Neural crest cell (in vitro differentiated cells): ENCODE measurements around the gene RRP7A. TPM values are rescaled to one million over a fixed set of nuclear protein-coding genes. Genes with fewer than 3 reads are reported as not detected.
"Not testable (repeated sequence)": the region's sequence is repeated elsewhere in the genome, so short reads cannot be mapped to it uniquely, and the experiment has no call there.

ENCODE experiments used
- DNase-seq: peaks from one replicate; pipeline ENCODE4 v3.0.0; 2021; ENCODE audit warnings: low read depth, mixed read lengths, low spot score
- H3K27ac Mint-ChIP-seq: one replicate; pipeline ENCODE4 v1.8.0; 2021; ENCODE audit warnings: mild to moderate bottlenecking, mixed read lengths; ENCODE audit not compliant: unreplicated experiment
- H3K27me3 Mint-ChIP-seq: 2 replicates; pipeline ENCODE4 v1.8.0; 2021; ENCODE audit warnings: low read depth, mild to moderate bottlenecking, mixed read lengths
- H3K36me3 Mint-ChIP-seq: 2 replicates; pipeline ENCODE4 v1.8.0; 2021; ENCODE audit warnings: low read depth, mild to moderate bottlenecking, mixed read lengths
- H3K4me1 Mint-ChIP-seq: 2 replicates; pipeline ENCODE4 v1.8.0; 2021; ENCODE audit warnings: mixed read lengths
- H3K4me3 Mint-ChIP-seq: one replicate; pipeline ENCODE4 v1.8.0; 2021; ENCODE audit warnings: mild to moderate bottlenecking, mixed read lengths
- H3K9me3 Mint-ChIP-seq: 2 replicates; pipeline ENCODE4 v1.8.0; 2021; ENCODE audit warnings: mixed read lengths
- long read RNA-seq: library from polyadenylated mRNA; unstranded; transcript quantifications from one replicate; pipeline ENCODE4 v2.0.0, GENCODE V29; 2020
- total RNA-seq: library from RNA; stranded (reverse); gene quantifications from 2 replicates; pipeline ENCODE4 v1.2.1, GENCODE V29; 2021
- TF ChIP-seq, protein P1 (sequence below): fragments of 200-600 bp; sonication (generic); conservative IDR thresholded peaks from 2 replicates; pipeline ENCODE4 v1.5.0; 2021; ENCODE audit warnings: antibody characterized with exemption, mild to moderate bottlenecking

The RRP7A gene, protein sequence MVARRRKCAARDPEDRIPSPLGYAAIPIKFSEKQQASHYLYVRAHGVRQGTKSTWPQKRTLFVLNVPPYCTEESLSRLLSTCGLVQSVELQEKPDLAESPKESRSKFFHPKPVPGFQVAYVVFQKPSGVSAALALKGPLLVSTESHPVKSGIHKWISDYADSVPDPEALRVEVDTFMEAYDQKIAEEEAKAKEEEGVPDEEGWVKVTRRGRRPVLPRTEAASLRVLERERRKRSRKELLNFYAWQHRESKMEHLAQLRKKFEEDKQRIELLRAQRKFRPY
- 78.0 and 78.2 TPM in 2 replicates for total RNA-seq
- long read RNA-seq, transcript RRP7A-201 (7 exons, 3,801 nt) = major isoform, 98 of 115 reads
- long read RNA-seq, partial matches to known transcripts = 2 of 115 reads
- long read RNA-seq, other reads (novel, unspliced or antisense) = 15 of 115 reads

DNA sequence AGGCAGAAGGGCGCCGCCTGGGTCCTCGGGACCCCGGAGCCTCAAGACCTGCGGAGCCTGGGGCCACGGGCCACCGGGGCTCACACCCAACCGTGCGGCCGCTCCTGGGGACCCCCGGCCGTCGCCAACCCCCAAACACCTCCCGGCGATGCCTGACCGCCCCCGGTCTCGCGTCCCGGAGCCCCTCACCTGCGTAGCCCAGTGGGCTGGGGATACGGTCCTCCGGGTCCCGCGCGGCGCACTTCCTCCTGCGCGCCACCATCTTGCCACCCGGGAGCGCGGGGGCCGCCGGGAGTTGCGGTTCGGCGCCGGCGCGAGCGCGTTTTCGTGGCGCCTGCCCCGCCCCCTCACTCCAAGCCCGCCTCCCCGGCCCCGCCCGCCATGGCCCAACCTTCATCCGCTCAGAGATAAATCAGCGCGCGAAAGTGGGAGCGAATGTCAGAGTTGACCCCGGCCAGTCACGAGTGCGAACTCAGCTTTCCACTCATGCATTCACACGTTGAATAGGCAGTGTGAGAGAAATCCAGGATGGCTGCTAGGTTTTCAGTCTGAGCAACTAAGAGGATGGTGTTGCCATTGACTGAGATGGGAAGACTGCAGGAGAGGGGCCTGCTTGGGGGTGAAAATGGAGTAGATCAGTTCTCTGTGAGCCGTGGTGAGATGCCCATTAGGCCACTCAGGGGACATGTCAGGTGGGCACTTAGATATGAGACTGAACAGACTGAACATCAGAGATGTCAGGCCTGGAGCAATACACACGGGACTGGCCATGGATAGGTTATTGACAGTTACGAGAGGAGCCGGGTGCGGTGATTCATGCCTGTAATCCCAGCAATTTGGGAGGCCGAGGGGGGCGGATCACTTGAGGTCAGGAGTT is at the start of gene RRP7A:
Gene RRP7A, minus strand, starts transcription at position 272 of the 877 bp plus-strand sequence. Its CDS starts 10 bp downstream, at position 262.
- peak within 1 kb of the TSS; percentile 91 for H3K4me3 Mint-ChIP-seq
- H3K27me3 Mint-ChIP-seq = no peaks in the 10 kb centered on the region
- no peaks in the 10 kb centered on the region for H3K36me3 Mint-ChIP-seq
- DNase-seq = peak; percentile 76
- TF ChIP-seq, protein P1, sequence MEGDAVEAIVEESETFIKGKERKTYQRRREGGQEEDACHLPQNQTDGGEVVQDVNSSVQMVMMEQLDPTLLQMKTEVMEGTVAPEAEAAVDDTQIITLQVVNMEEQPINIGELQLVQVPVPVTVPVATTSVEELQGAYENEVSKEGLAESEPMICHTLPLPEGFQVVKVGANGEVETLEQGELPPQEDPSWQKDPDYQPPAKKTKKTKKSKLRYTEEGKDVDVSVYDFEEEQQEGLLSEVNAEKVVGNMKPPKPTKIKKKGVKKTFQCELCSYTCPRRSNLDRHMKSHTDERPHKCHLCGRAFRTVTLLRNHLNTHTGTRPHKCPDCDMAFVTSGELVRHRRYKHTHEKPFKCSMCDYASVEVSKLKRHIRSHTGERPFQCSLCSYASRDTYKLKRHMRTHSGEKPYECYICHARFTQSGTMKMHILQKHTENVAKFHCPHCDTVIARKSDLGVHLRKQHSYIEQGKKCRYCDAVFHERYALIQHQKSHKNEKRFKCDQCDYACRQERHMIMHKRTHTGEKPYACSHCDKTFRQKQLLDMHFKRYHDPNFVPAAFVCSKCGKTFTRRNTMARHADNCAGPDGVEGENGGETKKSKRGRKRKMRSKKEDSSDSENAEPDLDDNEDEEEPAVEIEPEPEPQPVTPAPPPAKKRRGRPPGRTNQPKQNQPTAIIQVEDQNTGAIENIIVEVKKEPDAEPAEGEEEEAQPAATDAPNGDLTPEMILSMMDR = no peak
- H3K4me1 Mint-ChIP-seq = peaks cover 15% of the 10 kb centered on the region
- H3K9me3 Mint-ChIP-seq = no peaks in the 10 kb centered on the region
- peak within 1 kb of the TSS; percentile 96 for H3K27ac Mint-ChIP-seq

DNA sequence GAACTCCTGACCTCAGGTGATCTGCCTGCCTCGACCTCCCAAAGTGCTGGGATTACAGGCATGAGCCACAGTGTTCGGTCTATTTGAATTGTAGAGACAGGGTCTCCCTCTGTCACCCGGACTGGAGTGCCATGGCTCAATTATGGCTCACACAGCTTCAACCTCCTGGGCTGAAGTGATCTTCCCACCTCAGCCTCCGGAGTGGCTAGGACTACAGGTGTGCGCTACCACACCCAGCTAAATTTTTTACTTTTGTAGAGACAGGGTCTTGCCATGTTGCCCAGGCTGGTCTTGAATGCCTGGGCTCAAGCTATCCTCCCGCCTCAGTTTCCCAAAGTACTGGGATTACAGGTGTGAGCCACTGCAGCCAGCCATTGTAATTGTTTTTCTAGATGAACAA is 48.4 kb upstream of the RRP7A start:
- not testable (repeated sequence) for H3K27me3 Mint-ChIP-seq, H3K36me3 Mint-ChIP-seq, DNase-seq, H3K27ac Mint-ChIP-seq, H3K9me3 Mint-ChIP-seq, H3K4me3 Mint-ChIP-seq, H3K4me1 Mint-ChIP-seq

- Mint-ChIP-seq H3K9me3 (no peaks in the 10 kb centered on the region), H3K27me3 (peaks cover 5% of the 10 kb centered on the region), H3K27ac (no peak overlapping the region), H3K4me1 (peaks cover 14% of the 10 kb centered on the region), H3K36me3 (peaks cover 4% of the 10 kb centered on the region), H3K4me3 (peak overlapping the region; percentile 40)
- TF ChIP-seq, protein P1 = no peak
- no peak for DNase-seq
Measured at GRCh38 chr22:42565956-42566355, 46.4 kb upstream of the RRP7A start.

DNA sequence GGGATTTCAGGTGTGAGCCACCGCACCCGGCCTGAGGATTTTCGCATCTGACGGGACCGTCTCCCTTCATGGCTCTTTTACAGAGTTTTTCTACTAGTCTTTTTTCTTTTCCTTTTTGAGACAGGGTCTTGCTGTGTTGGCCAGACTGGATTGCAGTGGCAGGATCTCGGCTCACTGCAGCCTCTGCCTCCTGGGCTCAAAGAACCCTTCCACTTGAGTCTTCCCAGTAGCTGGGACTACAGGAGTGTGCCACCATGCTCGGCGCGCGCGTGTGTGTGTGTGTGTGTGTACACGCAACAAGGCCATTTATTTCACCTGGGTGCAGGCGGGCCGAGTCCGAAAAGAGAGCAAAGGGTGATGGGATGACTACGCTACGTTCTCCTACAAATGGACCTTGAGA is 45.1 kb upstream of the RRP7A start:
- H3K27ac Mint-ChIP-seq = no peak overlapping the region
- H3K9me3 Mint-ChIP-seq = no peaks in the 10 kb centered on the region
- peaks cover 6% of the 10 kb centered on the region for H3K27me3 Mint-ChIP-seq
- H3K4me1 Mint-ChIP-seq = peaks cover 18% of the 10 kb centered on the region
- TF ChIP-seq, protein P1 = no peak
- DNase-seq = no peak
- no peaks in the 10 kb centered on the region for H3K36me3 Mint-ChIP-seq
- no peak overlapping the region for H3K4me3 Mint-ChIP-seq

DNA sequence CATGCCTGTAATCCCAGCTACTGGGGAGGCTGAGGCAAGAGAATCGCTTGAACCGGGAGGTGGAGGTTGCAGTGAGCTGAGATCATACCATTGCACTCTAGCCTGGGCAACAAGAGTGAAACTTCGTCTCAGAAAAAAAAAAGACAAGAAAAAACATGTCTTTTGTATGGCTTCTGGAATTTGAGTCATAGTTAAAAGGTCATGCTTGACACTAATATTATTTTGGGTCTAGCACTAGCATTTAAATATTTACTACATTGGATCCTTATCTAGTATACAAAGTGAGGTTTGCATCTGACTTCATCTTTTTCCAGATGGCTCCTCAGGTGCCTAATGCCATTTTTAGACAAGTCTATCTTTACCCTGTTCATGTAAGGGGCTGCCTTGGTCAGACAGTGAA is 44.3 kb upstream of the RRP7A start:
- Mint-ChIP-seq H3K4me1 (peaks cover 18% of the 10 kb centered on the region), H3K4me3 (peak overlapping the region; percentile 19)
- H3K27me3 Mint-ChIP-seq, H3K9me3 Mint-ChIP-seq, H3K36me3 Mint-ChIP-seq, H3K27ac Mint-ChIP-seq, DNase-seq: not testable (repeated sequence)

GRCh38 chr22:42562684-42563083 is 43.1 kb upstream of the RRP7A start:
- no peaks in the 10 kb centered on the region for H3K36me3 Mint-ChIP-seq
- TF ChIP-seq, protein P1 = no peak
- no peak for DNase-seq
- H3K27me3 Mint-ChIP-seq = peaks cover 6% of the 10 kb centered on the region
- H3K27ac Mint-ChIP-seq = peak overlapping the region; percentile 38
- peak overlapping the region; percentile 63 for H3K4me3 Mint-ChIP-seq
- H3K4me1 Mint-ChIP-seq = peaks cover 18% of the 10 kb centered on the region
- no peaks in the 10 kb centered on the region for H3K9me3 Mint-ChIP-seq
